ENCODE data around the gene MBD4. TPM values are rescaled to one million over a fixed set of nuclear protein-coding genes. Genes with fewer than 3 reads are reported as not detected.
A peak's percentile ranks its signal among the peaks of the same experiment; 100 is the strongest.

MBD4 gene
- total and polyA plus RNA-seq, 10 of the 15 experiments (the other 5 are each of a cell fraction or from before 2014, with no cell fraction given), result 17.7 to 59.0 (median 49.0) TPM

- no peak overlapping the region for H2AFZ ChIP-seq (ENCODE audit: control insufficient read depth, low read depth, low read length)
- no peaks in the 10 kb centered on the region for H3K27me3 ChIP-seq (replicated peaks in 1 of 2; ENCODE audit: control insufficient read depth in 2 of 2, insufficient read depth in 2 of 2, low read length in 1 of 2)
- no peaks in the 10 kb centered on the region for H3K9me3 ChIP-seq (replicated peaks; ENCODE audit: control insufficient read depth, insufficient read depth, low read length)
- in situ Hi-C loops (cut with MboI), result no loop called here
- FAIRE-seq, result no peak
- no peak overlapping the region for H3K9ac ChIP-seq (ENCODE audit: control insufficient read depth, insufficient read depth, low read length)
- no peak for TF ChIP-seq HDAC6 (IDR thresholded peaks at IDR 0.05; ENCODE audit: unreplicated experiment)
- no peak for TF ChIP-seq SMARCA5 (IDR thresholded peaks at IDR 0.05)
- TF ChIP-seq SMAD5 (IDR thresholded peaks at IDR 0.05; ENCODE audit: low read depth), result no peak
- H4K20me1 ChIP-seq (ENCODE audit: control insufficient read depth, insufficient read depth), result no peaks in the 10 kb centered on the region
- DNase-seq (ENCODE audit: low read depth, low spot score), result no peak
- WGBS (ENCODE audit: insufficient coverage, insufficient replicate concordance, low lambda C conversion rate, missing lambda C conversion rate), result 69% methylated on average over 6 of the region's 6 CpGs
- ChIA-PET CTCF (interaction anchor here (0.6 to 1.4 kb wide), 3 partner anchors 12 to 62 kb away, joined by 3 to 5 read pairs (median 4); no protein-coding TSS in a partner anchor), RAD21 (ENCODE audit: unreplicated experiment) (interaction anchor here (0.9 kb wide), 1 partner anchor 491 kb away, joined by 3 read pairs; no protein-coding TSS in a partner anchor), SMC1A (ENCODE audit: uncharacterized antibody, unreplicated experiment) (interaction anchor here (0.7 to 1.2 kb wide), 3 partner anchors 11 to 13 kb away, joined by 3 read pairs; no protein-coding TSS in a partner anchor), POLR2A (no interaction called here)
- H3K4me3 ChIP-seq, result no peak overlapping the region
- BruUV-seq (replicated peaks), result no TSS peak
- intact Hi-C loops (cut with micrococcal nuclease; ENCODE audit: unreplicated experiment), result no loop called here
- no peak overlapping the region for H3K27ac ChIP-seq (ENCODE audit: control insufficient read depth, insufficient read depth)
- no peak overlapping the region for H3K4me2 ChIP-seq (ENCODE audit: control insufficient read depth, insufficient read depth)
- H3K79me2 ChIP-seq (ENCODE audit: control insufficient read depth, insufficient read depth, low read length), result no peaks in the 10 kb centered on the region
- ATAC-seq, result peak; percentile 26; the same call in 2 of the 3 replicates
- H3K36me3 ChIP-seq (ENCODE audit: control insufficient read depth in 2 of 2, insufficient read depth in 2 of 2, low read length in 1 of 2), result no peaks in the 10 kb centered on the region; a peak in 1 of 4 replicates
- peaks cover 12% of the 10 kb centered on the region for H3K4me1 ChIP-seq (ENCODE audit: control insufficient read depth, insufficient read depth, low read length)
These were observed 21.9 kb upstream of the MBD4 start for GRCh38 chr3:129461461-129462146.

- no peaks in the 10 kb centered on the region for H4K20me1 ChIP-seq (ENCODE audit: control insufficient read depth, insufficient read depth)
- DNase-seq (ENCODE audit: low read depth, low spot score) (no peak), FAIRE-seq (peak; percentile 62), ATAC-seq (peak; percentile 79)
- no peak overlapping the region for H3K27ac ChIP-seq (ENCODE audit: control insufficient read depth, insufficient read depth)
- no peaks in the 10 kb centered on the region; a peak in 1 of 4 replicates for H3K36me3 ChIP-seq (ENCODE audit: control insufficient read depth in 2 of 2, insufficient read depth in 2 of 2, low read length in 1 of 2)
- ChIA-PET RAD21 (ENCODE audit: unreplicated experiment) (no interaction called here), POLR2A (no interaction called here), SMC1A (ENCODE audit: uncharacterized antibody, unreplicated experiment) (interaction anchor here (1.1 kb wide), 1 partner anchor 29 kb away, joined by 3 read pairs; no protein-coding TSS in a partner anchor), CTCF (no interaction called here)
- H3K4me1 ChIP-seq (ENCODE audit: control insufficient read depth, insufficient read depth, low read length), result peaks cover 12% of the 10 kb centered on the region
- no peaks in the 10 kb centered on the region for H3K9me3 ChIP-seq (replicated peaks; ENCODE audit: control insufficient read depth, insufficient read depth, low read length)
- in situ Hi-C loops (cut with MboI) (no loop called here), intact Hi-C loops (cut with micrococcal nuclease; ENCODE audit: unreplicated experiment) (no loop called here)
- no peak overlapping the region for H3K4me2 ChIP-seq (ENCODE audit: control insufficient read depth, insufficient read depth)
- H2AFZ ChIP-seq (ENCODE audit: control insufficient read depth, low read depth, low read length), result no peak overlapping the region
- 38% methylated on average over 1 of the region's 1 CpG for WGBS (ENCODE audit: insufficient coverage, insufficient replicate concordance, low lambda C conversion rate, missing lambda C conversion rate)
- H3K4me3 ChIP-seq, result no peak overlapping the region
- H3K9ac ChIP-seq (ENCODE audit: control insufficient read depth, insufficient read depth, low read length), result no peak overlapping the region
- no TSS peak for BruUV-seq (replicated peaks)
- H3K27me3 ChIP-seq (replicated peaks in 1 of 2; ENCODE audit: control insufficient read depth in 2 of 2, insufficient read depth in 2 of 2, low read length in 1 of 2), result no peaks in the 10 kb centered on the region
- no peaks in the 10 kb centered on the region for H3K79me2 ChIP-seq (ENCODE audit: control insufficient read depth, insufficient read depth, low read length)
- TF ChIP-seq PAX5 (IDR thresholded peaks at IDR 0.05; ENCODE audit: borderline replicate concordance, low read depth, low read length) (no peak), IKZF2 (IDR thresholded peaks at IDR 0.05) (peak; percentile 26 to 28; a peak in 1 of 4 replicates), POLR2AphosphoS2 (IDR thresholded peaks at IDR 0.05; ENCODE audit: low read depth, low read length) (no peak), ASH2L (IDR thresholded peaks at IDR 0.05; ENCODE audit: borderline replicate concordance, low read depth) (no peak), HDAC2 (IDR thresholded peaks at IDR 0.05) (no peak), RUNX3 (IDR thresholded peaks at IDR 0.05; ENCODE audit: low read length) (peak; percentile 79), EGR1 (IDR thresholded peaks at IDR 0.05; ENCODE audit: borderline replicate concordance in 1 of 2, low read depth in 2 of 2, low read length in 2 of 2) (no peak), GATAD2B (conservative IDR thresholded peaks at IDR 0.05; ENCODE audit: low read depth) (no peak), SREBF1 (IDR thresholded peaks at IDR 0.05; ENCODE audit: low read length) (no peak), SIN3A (IDR thresholded peaks at IDR 0.05; ENCODE audit: low read depth, low read length) (no peak), MEF2B (IDR thresholded peaks at IDR 0.05; ENCODE audit: partially characterized antibody, poor library complexity, severe bottlenecking) (no peak), MEF2A (IDR thresholded peaks at IDR 0.05; ENCODE audit: insufficient read depth, low read depth, low read length) (no peak), KAT2A (conservative IDR thresholded peaks at IDR 0.05; ENCODE audit: control insufficient read depth, low read depth, low read length) (no peak), ATF7 (IDR thresholded peaks at IDR 0.05; ENCODE audit: low read depth) (0 out of 2 replicates have a peak, but pooled peaks have one; percentile 11)
- TF ChIP-seq, protein P1, sequence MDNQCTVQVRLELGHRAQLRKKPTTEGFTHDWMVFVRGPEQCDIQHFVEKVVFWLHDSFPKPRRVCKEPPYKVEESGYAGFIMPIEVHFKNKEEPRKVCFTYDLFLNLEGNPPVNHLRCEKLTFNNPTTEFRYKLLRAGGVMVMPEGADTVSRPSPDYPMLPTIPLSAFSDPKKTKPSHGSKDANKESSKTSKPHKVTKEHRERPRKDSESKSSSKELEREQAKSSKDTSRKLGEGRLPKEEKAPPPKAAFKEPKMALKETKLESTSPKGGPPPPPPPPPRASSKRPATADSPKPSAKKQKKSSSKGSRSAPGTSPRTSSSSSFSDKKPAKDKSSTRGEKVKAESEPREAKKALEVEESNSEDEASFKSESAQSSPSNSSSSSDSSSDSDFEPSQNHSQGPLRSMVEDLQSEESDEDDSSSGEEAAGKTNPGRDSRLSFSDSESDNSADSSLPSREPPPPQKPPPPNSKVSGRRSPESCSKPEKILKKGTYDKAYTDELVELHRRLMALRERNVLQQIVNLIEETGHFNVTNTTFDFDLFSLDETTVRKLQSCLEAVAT (IDR thresholded peaks at IDR 0.05), result no peak
These were observed 21.3 kb upstream of the MBD4 start for GRCh38 chr3:129461022-129461421.

Measured in GM12878 (cell line).